Activated T-cell treated with anti-CD3 and anti-CD28 coated beads, Interleukin-2, amount 50 U/mL, for 4 hours (primary cell): ENCODE measurements around the gene ADAM11. TPM values are rescaled to one million over a fixed set of nuclear protein-coding genes. Genes with fewer than 3 reads are reported as not detected.

ENCODE experiments used
- ATAC-seq, 2 donors: fragments of 200-7000 bp; cut with Tn5 transposase; one replicate each; pipeline ENCODE4 v1.10.0; 2021
- DNase-seq: peaks from one replicate; pipeline ENCODE4 v3.0.0-alpha.2; 2020
- H3K27me3 Mint-ChIP-seq: one replicate; pipeline ENCODE4 v1.8.0; 2021; ENCODE audit warnings: low read depth, mixed read lengths
- H3K36me3 Mint-ChIP-seq: one replicate; pipeline ENCODE4 v1.8.0; 2022; ENCODE audit warnings: mixed read lengths; ENCODE audit not compliant: insufficient read depth
- H3K4me1 Mint-ChIP-seq: one replicate; pipeline ENCODE4 v1.8.0; 2021; ENCODE audit warnings: low read depth, mixed read lengths
- H3K4me3 Mint-ChIP-seq: one replicate; pipeline ENCODE4 v1.8.0; 2021; ENCODE audit warnings: mild to moderate bottlenecking, moderate library complexity, mixed read lengths
- H3K9me3 Mint-ChIP-seq: one replicate; pipeline ENCODE4 v1.8.0; 2021; ENCODE audit warnings: mixed read lengths
- total RNA-seq, 3 donors: library from RNA; stranded (reverse); gene quantifications; one replicate each; pipeline ENCODE4 v1.2.1, GENCODE V29; 2021

ADAM11 gene
- total RNA-seq, 3 donors from 2014 or later = 0.38 to 0.50 (median 0.41) TPM

GRCh38 chr17:44792276-44792675 is 33.5 kb downstream of the ADAM11 start:
- ATAC-seq (no peak), DNase-seq (no peak)
- Mint-ChIP-seq H3K4me1 (peaks cover 4% of the 10 kb centered on the region), H3K9me3 (no peaks in the 10 kb centered on the region), H3K4me3 (no peak overlapping the region), H3K27me3 (no peaks in the 10 kb centered on the region), H3K36me3 (no peaks in the 10 kb centered on the region)

GRCh38 chr17:44793885-44794842 is 35.4 kb downstream of the ADAM11 start:
- DNase-seq = no peak
- H3K4me3 Mint-ChIP-seq = no peak overlapping the region
- H3K27me3 Mint-ChIP-seq = no peaks in the 10 kb centered on the region
- no peaks in the 10 kb centered on the region for H3K36me3 Mint-ChIP-seq
- no peak for ATAC-seq
- H3K4me1 Mint-ChIP-seq = peaks cover 4% of the 10 kb centered on the region
- no peaks in the 10 kb centered on the region for H3K9me3 Mint-ChIP-seq

- peaks cover 4% of the 10 kb centered on the region for H3K4me1 Mint-ChIP-seq
- ATAC-seq (no peak), DNase-seq (no peak)
- H3K27me3 Mint-ChIP-seq = no peaks in the 10 kb centered on the region
- H3K36me3 Mint-ChIP-seq = no peaks in the 10 kb centered on the region
- no peaks in the 10 kb centered on the region for H3K9me3 Mint-ChIP-seq
- no peak overlapping the region for H3K4me3 Mint-ChIP-seq
Observed at GRCh38 chr17:44794851-44795413, 36.1 kb downstream of the ADAM11 start.

GRCh38 chr17:44795421-44795820 is 36.6 kb downstream of the ADAM11 start:
- Mint-ChIP-seq H3K36me3 (no peaks in the 10 kb centered on the region), H3K4me3 (no peak overlapping the region), H3K27me3 (no peaks in the 10 kb centered on the region), H3K9me3 (no peaks in the 10 kb centered on the region), H3K4me1 (peaks cover 4% of the 10 kb centered on the region)
- DNase-seq = no peak
- ATAC-seq = no peak

DNA sequence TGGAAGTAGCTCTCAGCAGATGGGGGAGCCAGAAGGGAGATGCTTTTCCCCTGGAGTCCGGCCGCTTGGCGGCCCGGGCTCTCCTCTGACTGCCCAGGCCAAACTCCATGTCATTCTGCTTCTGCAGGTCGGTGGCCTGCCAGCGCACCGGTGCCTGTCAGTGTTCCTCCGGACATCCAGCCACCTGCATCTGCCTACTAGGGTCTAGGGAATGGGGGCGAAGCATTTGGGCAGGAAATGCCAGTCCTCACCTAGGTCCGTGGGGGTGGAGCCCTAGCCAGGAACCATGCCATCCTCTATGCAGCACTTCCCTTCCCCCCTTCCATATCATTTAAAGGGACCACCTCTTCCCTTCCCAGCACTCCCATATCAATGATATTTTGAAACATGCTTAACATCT is 37.1 kb downstream of the ADAM11 start:
- H3K4me1 Mint-ChIP-seq = peaks cover 4% of the 10 kb centered on the region
- H3K9me3 Mint-ChIP-seq = no peaks in the 10 kb centered on the region
- no peaks in the 10 kb centered on the region for H3K36me3 Mint-ChIP-seq
- no peak for DNase-seq
- ATAC-seq = no peak
- no peaks in the 10 kb centered on the region for H3K27me3 Mint-ChIP-seq
- no peak overlapping the region for H3K4me3 Mint-ChIP-seq

DNA sequence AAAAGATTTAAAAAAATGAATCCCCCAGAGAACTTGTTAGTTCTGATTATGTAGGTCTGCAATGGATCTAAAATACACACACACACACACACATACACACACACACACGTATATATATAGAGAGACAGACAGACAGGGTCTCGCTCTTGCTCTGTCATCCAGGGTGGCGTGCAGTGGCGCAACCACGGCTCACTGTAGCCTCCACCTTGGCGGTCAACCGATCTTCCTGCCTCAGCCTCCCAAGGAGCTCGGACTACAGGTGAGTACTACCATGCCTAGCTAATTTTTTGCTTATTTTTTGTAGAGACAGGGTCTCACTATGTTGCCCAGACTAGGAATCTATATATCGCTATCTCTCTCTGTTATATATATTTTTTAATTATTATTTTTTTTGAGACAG is 37.9 kb downstream of the ADAM11 start:
- Mint-ChIP-seq H3K36me3 (no peaks in the 10 kb centered on the region), H3K4me3 (no peak overlapping the region), H3K27me3 (no peaks in the 10 kb centered on the region), H3K9me3 (no peaks in the 10 kb centered on the region), H3K4me1 (peaks cover 4% of the 10 kb centered on the region)
- no peak for ATAC-seq
- DNase-seq = no peak

- Mint-ChIP-seq H3K4me1 (peaks cover 4% of the 10 kb centered on the region), H3K27me3 (no peaks in the 10 kb centered on the region), H3K36me3 (no peaks in the 10 kb centered on the region), H3K4me3 (no peak overlapping the region), H3K9me3 (no peaks in the 10 kb centered on the region)
- DNase-seq (no peak), ATAC-seq (no peak)
Observed at GRCh38 chr17:44797802-44798201, 39.0 kb downstream of the ADAM11 start.

DNA sequence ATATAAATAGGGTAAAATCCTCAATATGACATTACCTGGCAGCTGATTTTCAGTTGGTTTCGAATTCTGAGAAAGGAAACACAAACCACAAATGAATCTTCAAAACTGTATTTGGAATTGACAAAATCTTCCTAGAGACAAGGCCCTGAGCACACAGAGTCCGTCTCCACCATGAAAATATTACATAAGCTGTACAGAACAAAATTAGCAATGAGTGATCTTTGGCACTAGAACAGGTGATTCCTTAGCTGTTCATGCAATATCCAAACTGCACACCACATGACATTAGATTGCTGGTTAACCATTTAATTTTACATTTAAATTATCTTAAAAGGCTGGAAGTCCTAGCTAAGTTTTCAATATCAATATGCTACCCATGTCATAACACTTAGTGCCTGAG is 39.6 kb downstream of the ADAM11 start:
- Mint-ChIP-seq H3K36me3 (no peaks in the 10 kb centered on the region), H3K27me3 (no peaks in the 10 kb centered on the region), H3K4me3 (no peak overlapping the region), H3K4me1 (peaks cover 4% of the 10 kb centered on the region), H3K9me3 (no peaks in the 10 kb centered on the region)
- DNase-seq = no peak
- no peak for ATAC-seq

DNA sequence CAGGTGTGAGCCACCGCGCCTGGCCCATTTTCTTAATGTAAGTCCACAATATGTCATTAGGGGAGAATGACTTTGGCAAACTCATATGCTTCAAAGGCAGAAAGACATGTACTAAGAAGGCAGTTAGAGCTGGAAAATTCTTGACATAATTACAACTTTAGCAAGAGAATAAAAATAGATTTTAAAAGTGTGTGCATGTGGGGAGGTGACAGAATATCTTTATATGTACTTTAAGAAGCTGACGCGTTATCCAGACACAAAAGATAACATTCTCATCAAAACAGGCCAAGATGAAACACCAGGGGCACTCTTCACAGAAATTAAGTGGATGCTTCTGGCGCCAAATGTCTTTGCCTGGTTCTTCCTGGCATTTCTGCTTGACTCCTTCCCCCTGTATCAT is 43.1 kb downstream of the ADAM11 start:
- H3K27me3 Mint-ChIP-seq = no peaks in the 10 kb centered on the region
- no peaks in the 10 kb centered on the region for H3K9me3 Mint-ChIP-seq
- no peak for ATAC-seq
- H3K4me1 Mint-ChIP-seq = no peaks in the 10 kb centered on the region
- no peaks in the 10 kb centered on the region for H3K36me3 Mint-ChIP-seq
- DNase-seq = no peak
- H3K4me3 Mint-ChIP-seq = no peak overlapping the region

GRCh38 chr17:44804302-44805089 is 45.7 kb downstream of the ADAM11 start:
- ATAC-seq (no peak), DNase-seq (no peak)
- no peaks in the 10 kb centered on the region for H3K4me1 Mint-ChIP-seq

DNA sequence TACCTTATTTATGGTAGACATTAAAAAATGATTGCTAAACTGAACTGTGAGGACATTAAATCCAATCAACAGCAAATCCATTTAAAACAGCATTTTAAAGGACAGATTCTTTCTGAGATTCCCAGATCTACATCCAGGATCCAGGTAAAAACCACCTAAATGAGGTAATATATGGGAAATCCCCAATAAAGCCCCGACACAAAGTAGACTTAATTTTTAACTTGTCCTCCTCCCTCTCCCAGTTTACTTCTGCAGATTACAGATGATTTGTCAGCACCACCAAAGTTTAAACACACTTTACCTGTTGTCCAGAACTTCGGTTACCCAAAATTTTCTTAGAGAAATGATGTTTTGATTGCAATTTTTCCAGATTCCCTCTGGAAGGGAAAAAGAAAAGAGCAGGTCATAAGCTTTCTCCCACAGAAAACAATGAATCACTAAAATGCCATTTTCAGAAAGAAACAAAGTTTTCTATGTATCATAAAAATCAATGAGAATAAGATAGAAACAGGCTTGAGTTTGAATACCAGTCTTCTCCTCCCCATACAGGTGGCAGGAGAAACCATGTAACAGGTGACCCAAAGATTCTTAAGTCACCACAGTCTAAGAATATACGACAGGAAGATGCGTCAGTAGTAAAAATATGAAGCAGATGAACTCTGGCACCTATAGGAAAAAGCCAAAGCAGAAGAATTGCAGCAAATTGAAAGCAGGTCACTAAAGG is 48.5 kb downstream of the ADAM11 start:
- no peak for DNase-seq
- Mint-ChIP-seq H3K36me3 (no peaks in the 10 kb centered on the region), H3K4me3 (no peak overlapping the region), H3K9me3 (no peaks in the 10 kb centered on the region), H3K4me1 (no peaks in the 10 kb centered on the region), H3K27me3 (peaks cover 8% of the 10 kb centered on the region)
- no peak for ATAC-seq

More at GRCh38 chr17:44804302-44805089, 45.7 kb downstream of the ADAM11 start:
- H3K4me3 Mint-ChIP-seq = no peak overlapping the region
- H3K36me3 Mint-ChIP-seq = no peaks in the 10 kb centered on the region
- H3K9me3 Mint-ChIP-seq = no peaks in the 10 kb centered on the region
- peaks cover 3% of the 10 kb centered on the region for H3K27me3 Mint-ChIP-seq

DNA sequence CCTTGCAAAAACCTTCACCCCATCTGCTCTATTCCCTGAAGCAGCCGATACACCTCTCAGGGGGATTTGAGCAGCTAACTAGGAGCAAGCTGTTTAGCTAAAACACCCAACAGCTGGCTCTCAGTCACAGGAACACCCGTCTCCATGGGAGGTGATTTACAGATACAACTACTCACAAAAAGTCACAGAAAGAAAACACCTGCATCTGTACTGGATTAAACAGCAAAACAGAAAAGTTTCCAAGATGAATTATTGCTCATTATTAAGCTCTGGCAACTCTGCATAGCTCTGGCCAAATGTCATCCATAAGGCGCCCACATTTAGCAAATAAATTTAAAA is 49.0 kb downstream of the ADAM11 start:
- Mint-ChIP-seq H3K4me1 (no peaks in the 10 kb centered on the region), H3K4me3 (no peak overlapping the region), H3K9me3 (no peaks in the 10 kb centered on the region), H3K36me3 (no peaks in the 10 kb centered on the region), H3K27me3 (peaks cover 8% of the 10 kb centered on the region)
- ATAC-seq = no peak
- DNase-seq = no peak

DNA sequence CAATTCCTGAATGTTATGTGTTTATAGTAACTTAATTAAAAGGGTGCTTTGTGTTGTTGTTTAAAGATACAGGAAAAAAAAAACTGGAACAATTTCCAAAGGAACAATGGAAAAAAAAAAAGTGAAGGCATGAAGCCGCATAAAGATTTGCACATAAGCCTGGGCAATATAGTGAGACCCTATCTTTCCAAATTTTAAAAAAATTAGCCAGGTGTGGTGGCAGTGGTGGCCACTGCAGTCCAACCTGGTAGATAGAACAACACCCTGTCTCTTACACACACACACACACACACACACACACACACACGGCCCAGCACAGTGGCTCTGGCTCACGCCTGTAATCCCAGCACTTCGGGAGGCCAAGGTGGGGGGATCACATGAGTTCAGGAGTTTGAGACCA is 49.4 kb downstream of the ADAM11 start:
- H3K9me3 Mint-ChIP-seq = no peaks in the 10 kb centered on the region
- no peak overlapping the region for H3K4me3 Mint-ChIP-seq
- no peak for DNase-seq
- no peaks in the 10 kb centered on the region for H3K36me3 Mint-ChIP-seq
- ATAC-seq = no peak
- H3K4me1 Mint-ChIP-seq = no peaks in the 10 kb centered on the region
- H3K27me3 Mint-ChIP-seq = peaks cover 8% of the 10 kb centered on the region
